ENCODE results near the gene CDH5.
A peak's percentile ranks its signal among the peaks of the same experiment; 100 is the strongest.

The CDH5 gene

DNA sequence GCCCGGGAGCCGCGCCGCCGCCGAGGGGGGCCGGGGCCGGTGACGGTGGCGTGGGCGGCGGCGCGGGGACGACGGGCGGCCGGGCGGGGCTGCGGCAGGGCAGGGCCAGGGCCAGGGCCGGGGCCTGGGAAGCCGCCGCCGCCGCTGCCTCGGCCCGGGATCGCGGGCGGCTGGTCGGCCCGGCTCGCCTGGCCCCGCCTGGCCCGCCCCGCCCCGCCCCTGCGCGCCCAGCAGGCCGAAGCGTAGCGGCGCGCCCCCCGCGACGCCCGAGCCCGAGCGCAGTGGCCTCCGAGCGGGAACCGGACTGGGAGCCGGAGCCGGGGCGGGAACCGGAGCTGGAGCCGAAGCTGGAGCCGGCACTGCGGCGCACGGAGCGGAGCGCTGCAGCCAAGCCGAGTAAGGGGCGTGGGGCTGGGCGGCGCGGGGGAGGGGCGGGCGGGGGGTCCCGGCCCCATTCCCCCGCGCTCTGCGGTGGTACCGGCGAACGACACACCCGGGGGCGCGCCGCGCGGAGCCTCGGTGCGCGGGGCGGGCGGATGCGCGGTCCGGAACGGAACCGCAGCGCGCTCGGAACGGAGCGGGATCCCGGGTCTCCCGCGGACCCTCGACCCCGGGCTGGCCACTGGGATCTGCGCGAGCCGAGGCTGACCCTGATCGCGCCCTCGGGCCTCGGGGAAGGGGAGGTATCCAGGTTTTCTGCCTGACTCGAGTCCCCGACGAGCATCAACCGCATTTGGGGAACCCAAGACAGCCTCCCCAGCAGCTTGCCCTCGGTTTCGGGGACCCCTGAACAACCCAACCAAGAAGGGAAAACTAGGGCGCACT, 60.8 kb downstream of the CDH5 start, which contains the start of gene BEAN1:
Gene BEAN1 (plus strand): TSS at position 260 of the 825 bp plus-strand sequence. CDS start 10,382 bp downstream, outside the sequence.
- H3K4me3 Mint-ChIP-seq, result peak within 1 kb of the TSS; percentile 52
- H3K27me3 Mint-ChIP-seq, result peaks cover 38% of the 10 kb centered on the region
- no peak within 1 kb of the TSS for H3K27ac Mint-ChIP-seq
- H3K4me1 Mint-ChIP-seq, result no peaks in the 10 kb centered on the region
- H3K36me3 Mint-ChIP-seq, result no peaks in the 10 kb centered on the region
- H3K9me3 Mint-ChIP-seq, result no peaks in the 10 kb centered on the region

DNA sequence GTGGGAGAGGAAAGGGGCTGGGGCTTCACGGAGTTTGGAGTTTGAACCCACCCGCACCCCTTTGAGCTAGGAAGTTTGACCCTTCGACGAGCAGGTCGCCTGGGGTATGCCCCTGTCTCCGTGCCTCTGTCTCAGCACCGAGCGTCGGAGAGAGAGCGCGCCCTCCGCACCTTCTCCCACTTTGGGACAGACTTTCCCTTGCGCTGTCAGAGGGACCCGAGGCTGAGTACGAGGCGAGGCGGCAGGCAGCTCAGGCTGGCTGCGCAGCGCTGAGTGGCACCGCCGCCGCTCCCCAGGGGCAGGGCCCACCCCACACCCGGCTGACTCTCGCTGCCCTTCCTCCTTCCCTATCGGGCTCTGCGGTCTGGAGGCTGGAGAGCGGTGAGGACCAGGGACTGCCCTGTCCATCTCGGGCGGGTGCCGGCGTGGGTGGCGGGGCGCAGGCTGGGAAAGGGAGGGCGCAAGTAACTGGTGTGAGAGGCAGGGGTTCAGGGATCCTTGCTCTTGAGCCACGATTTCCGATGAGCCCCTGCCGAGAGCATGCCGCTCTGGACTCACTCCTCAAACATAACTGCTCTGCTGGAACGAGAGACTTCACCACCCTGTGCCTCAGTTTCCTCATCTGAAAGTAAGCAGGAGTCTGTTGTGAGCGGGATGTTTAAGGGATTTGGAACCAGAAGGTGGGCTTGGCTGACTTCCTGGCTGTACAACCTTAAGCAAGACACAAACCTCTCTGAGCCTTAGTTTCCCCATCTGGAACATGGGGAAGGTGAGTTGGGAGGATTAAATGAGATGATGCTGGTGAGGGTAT, 61.6 kb downstream of the CDH5 start:
- Mint-ChIP-seq H3K27me3 (peaks cover 41% of the 10 kb centered on the region), H3K27ac (no peak overlapping the region), H3K4me1 (no peaks in the 10 kb centered on the region), H3K4me3 (peak overlapping the region; percentile 52), H3K36me3 (no peaks in the 10 kb centered on the region), H3K9me3 (no peaks in the 10 kb centered on the region)

DNA sequence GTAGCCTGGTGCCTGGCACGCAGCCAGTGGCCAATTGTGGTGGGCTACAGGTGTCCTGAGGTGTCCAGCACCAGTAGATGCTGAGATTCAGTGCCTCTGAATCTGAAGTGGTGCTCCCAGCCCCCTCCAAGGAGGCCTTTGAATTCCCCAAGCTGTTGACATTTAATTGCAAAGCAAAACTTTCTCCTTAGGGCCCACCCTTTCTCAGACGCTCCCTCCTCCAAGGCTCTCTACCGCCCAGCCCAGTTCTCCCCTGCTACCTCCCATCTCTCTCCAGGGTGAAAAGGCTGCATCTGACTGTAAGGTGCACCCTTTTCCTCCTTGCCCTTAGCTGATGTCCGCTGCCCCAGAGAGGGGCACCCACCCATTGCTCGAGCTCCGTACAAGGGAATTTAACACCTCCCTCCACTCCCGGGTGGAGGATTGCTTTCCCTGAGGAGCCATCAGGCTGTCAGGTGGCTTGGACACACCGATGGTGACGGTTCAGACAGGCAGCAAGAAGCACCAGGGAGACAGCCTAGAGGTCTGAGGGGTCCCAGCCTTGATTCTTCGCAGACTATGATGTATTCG, 62.3 kb downstream of the CDH5 start:
- H3K27me3 Mint-ChIP-seq, result peaks cover 43% of the 10 kb centered on the region
- no peaks in the 10 kb centered on the region for H3K36me3 Mint-ChIP-seq
- H3K27ac Mint-ChIP-seq, result no peak overlapping the region
- H3K9me3 Mint-ChIP-seq, result no peaks in the 10 kb centered on the region
- H3K4me3 Mint-ChIP-seq, result peak overlapping the region; percentile 35
- no peaks in the 10 kb centered on the region for H3K4me1 Mint-ChIP-seq

DNA sequence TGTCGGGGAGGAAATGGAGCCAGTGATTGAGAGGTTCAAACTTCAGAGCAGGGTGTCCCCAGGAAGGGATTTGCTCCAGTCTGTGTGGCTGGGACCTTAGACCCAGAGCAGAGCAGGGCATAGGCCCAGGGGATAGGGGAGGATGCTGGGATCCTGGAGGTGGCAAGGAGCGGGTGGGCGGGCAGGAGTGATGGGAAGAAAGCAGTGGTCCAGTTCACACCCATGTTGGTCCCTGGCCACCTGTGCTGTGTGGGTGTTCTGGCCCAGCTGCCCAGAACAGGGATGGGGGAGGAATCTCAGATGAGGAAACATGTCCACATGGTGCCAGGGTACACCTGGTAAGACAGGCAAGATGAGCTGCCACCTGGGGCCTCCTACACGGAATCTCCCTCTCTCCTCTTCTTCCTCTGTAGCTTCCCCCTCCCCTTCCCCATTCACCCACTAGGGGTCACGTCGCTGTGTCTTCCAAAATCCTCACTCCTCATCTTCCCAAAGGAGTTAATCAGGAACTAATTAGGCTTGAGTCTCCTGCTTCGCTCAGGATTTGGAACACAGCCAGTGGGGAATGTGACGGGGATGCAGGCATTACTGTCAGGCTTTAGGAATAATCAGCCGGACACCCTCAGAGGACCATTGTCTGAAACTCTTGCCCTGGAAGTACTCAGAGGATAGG, 62.9 kb downstream of the CDH5 start:
- Mint-ChIP-seq H3K27ac (no peak overlapping the region), H3K9me3 (no peaks in the 10 kb centered on the region), H3K27me3 (peaks cover 42% of the 10 kb centered on the region), H3K4me1 (no peaks in the 10 kb centered on the region), H3K4me3 (no peak overlapping the region), H3K36me3 (no peaks in the 10 kb centered on the region)

DNA sequence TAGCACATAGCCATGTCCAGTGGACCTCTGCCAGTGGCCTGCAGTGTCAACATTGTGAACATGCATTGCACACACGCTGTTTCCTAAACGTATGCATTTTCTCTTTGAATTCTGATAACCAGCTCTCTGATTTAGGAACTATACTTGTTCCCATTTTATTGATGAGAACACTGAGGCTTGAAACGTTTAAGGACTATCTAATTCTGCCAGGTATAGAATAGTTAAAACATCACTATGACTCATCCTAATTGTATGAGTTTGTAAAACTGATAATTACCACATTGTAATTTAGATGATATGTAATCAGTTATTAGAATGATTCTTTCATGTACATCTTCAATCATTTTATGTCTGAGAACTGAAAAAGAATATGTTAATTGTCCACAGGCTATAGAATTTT, 63.7 kb downstream of the CDH5 start:
- Mint-ChIP-seq H3K27ac (no peak overlapping the region), H3K4me3 (no peak overlapping the region), H3K4me1 (no peaks in the 10 kb centered on the region), H3K9me3 (no peaks in the 10 kb centered on the region), H3K36me3 (no peaks in the 10 kb centered on the region), H3K27me3 (peaks cover 37% of the 10 kb centered on the region)

DNA sequence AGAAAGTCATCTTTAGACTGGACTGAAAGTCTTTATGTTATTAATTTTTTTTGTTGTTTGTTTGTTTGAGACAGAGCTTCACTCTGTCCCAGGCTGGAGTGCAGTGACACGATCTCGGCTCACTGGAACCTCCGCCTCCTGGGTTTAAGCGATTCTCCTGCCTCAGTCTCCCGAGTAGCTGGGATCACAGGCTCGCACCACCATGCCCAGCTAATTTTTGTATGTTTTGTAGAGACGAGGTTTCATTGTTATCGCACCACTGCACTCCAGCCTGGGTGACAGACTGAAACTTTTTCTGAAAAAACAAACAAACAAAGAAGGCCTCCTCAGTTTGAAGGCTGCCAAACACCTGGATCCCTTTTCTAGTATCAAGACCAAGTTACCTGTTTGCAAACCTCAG, 65.3 kb downstream of the CDH5 start:
- Mint-ChIP-seq H3K36me3 (no peaks in the 10 kb centered on the region), H3K4me1 (no peaks in the 10 kb centered on the region), H3K9me3 (no peaks in the 10 kb centered on the region), H3K27ac (no peak overlapping the region), H3K27me3 (peaks cover 29% of the 10 kb centered on the region), H3K4me3 (no peak overlapping the region)

DNA sequence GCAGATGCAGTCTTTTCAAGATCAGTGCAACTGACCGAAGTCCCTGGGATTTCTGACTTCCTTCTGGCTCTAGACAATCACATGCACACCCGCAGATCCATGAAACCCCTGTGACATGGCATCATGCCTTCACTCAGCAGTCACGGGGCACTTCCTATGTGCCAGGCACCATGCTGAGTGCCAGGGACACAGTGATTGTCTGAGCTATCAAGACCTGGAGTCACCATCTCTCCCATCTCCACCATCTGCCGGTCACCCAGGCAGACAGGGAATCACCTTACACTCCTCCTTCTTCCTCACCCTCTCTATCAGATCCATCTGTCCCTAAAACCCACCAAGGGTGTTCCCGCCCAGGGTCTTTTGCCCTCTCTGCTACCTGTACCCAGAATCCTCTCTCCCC, 65.9 kb downstream of the CDH5 start:
- H3K36me3 Mint-ChIP-seq, result no peaks in the 10 kb centered on the region
- no peak overlapping the region for H3K27ac Mint-ChIP-seq
- H3K4me3 Mint-ChIP-seq, result no peak overlapping the region
- peaks cover 29% of the 10 kb centered on the region for H3K27me3 Mint-ChIP-seq
- no peaks in the 10 kb centered on the region for H3K9me3 Mint-ChIP-seq
- H3K4me1 Mint-ChIP-seq, result no peaks in the 10 kb centered on the region

DNA sequence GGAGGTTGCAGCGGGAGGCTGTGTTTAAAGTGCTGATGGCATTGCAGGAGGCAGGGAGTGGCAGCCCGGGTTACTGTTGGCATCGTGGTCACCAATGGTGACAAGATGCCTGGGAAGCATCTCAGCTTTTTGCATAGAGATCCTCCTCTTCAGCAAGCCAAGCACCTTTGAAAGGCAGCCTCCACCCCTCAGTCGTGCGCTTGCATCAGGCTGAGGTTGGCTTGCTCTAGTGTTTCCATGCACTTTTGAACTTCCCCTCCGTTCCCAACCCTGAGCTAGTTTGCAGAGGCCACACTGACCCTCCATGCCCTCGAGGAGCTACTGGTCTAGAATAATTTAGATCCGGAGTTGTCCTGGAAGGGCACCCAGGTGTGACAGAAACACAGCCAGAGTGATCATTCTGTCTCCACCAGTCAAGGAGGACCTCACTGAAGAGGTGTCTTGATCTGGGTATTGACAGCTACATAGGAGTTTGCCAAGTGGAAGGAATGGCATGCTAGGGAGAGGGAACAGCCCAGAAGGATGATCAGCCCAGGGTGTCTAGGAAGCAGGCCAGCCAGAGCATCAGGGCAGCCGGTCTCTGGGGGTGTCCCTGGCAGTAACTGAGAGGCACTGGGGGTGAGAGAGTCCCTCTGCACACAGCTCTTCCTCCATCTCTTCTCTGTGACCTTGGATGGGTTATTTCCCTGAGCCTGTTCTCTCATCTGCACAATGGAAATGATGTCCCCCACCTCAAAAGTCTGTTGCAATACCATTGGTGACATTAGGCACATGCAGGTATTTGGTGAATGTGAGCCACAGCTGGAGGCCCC, 68.3 kb downstream of the CDH5 start:
- peaks cover 15% of the 10 kb centered on the region for H3K27me3 Mint-ChIP-seq
- no peaks in the 10 kb centered on the region for H3K36me3 Mint-ChIP-seq

DNA sequence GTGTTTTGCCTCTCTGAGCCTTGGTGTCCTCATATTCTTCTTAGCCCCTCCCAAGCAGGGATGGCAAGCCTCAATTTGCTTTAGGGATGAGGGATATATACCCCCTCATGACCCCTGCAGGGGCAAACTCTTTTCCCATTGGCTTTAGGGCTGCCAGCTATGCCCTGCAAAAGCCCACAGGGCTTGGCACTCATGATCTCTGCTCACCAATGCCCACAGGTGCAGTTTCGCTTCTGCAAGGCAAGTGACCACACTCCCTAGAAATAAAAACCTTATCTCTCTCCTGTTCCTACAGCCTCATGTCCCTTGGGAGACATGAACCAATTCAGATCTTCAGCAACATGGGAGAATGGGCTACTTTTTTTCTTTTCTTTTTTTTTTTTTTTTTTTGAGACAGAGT, 69.4 kb downstream of the CDH5 start:
- Mint-ChIP-seq H3K36me3 (peaks cover 2% of the 10 kb centered on the region), H3K27ac (no peak overlapping the region), H3K27me3 (peaks cover 10% of the 10 kb centered on the region), H3K9me3 (no peaks in the 10 kb centered on the region), H3K4me1 (no peaks in the 10 kb centered on the region), H3K4me3 (no peak overlapping the region)

More for the DNA sequence above, 68.3 kb downstream of the CDH5 start:
- H3K4me1 Mint-ChIP-seq, result no peaks in the 10 kb centered on the region
- H3K4me3 Mint-ChIP-seq, result no peak overlapping the region
- H3K9me3 Mint-ChIP-seq, result no peaks in the 10 kb centered on the region
- no peak overlapping the region for H3K27ac Mint-ChIP-seq

DNA sequence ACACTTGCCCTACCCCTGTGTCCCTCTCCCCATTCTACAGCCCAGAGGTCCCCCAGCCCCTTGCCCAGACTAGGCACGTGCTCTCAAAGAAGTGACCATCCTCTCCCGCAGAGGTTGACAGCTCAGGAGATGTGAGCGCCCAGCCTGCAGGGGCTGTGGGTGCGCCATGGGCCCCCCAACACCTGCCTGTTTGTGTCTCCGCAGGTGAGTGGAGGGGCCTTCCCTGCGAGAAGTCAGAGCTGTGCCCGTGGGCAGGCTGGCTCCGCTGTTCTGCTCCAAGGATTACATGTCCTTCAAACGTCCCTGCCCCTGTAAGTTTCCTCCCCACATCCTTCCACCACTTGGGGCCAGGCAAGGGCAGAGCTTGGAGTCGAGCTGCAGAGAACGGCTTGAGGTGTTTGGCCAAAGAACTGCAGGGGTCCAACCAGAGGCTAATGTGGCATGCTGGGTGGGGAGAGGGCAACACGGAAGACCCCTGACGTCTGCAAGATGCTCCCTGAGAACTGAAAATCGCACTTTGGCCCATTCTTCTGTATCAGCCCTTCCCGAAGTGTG, 71.0 kb downstream of the CDH5 start:
- Mint-ChIP-seq H3K4me3 (no peak overlapping the region), H3K27ac (no peak overlapping the region), H3K36me3 (peaks cover 2% of the 10 kb centered on the region), H3K27me3 (peaks cover 8% of the 10 kb centered on the region), H3K9me3 (no peaks in the 10 kb centered on the region), H3K4me1 (no peaks in the 10 kb centered on the region)

DNA sequence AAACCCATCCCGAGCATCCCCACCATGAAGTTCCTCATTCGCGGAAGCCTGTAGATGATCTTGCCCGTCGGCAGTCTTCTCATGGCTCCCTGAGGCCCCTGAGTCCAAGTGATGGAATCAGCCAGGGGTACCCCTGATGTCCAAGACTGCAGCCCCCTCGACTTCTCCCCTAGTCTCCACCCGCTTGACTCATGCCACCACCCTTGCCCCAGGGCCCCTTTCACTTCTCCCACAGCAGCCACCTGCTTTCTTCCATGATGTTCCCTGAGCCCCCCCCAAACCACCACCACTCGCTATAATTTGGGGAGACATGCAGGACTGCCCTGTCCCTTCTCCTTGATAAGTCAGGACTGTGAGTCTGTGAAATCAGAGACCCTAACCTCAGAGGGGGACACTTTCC, 72.0 kb downstream of the CDH5 start:
- Mint-ChIP-seq H3K36me3 (peaks cover 2% of the 10 kb centered on the region), H3K27me3 (peaks cover 4% of the 10 kb centered on the region), H3K4me1 (no peaks in the 10 kb centered on the region), H3K27ac (no peak overlapping the region), H3K4me3 (no peak overlapping the region), H3K9me3 (no peaks in the 10 kb centered on the region)

DNA sequence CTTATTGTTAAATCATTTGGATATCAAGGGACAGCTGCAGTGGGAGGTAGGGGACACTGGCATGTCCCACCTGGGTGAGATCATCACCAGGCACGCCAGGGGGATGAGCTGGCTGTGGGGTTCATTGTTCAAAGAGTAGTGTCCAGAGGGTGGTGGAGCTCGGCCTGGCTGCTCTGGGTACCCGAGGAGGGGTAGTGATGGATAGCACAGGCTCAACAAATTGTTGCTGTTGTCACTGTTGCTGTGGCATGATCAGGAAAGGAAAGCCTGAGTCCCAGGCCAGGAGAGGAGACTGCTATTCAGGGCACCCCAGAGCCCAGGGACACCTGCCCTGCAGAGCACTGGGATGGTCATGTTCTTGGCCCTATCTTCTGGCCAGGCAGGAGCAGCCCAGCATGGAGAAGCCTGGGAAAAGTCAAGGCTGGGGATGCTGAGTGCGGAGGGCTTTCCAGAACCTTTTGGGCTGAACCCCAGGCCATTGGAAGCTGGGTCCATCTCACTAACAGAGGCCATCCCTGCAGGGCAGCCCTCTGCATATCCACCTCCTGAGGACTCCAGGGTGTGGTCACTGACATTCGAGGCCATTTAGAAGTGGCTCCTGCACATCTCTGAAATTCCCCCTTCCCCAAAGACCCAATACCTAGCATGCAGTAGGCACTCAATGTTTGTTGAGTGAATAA, 72.7 kb downstream of the CDH5 start:
- Mint-ChIP-seq H3K4me1 (no peaks in the 10 kb centered on the region), H3K36me3 (peaks cover 2% of the 10 kb centered on the region), H3K9me3 (no peaks in the 10 kb centered on the region), H3K27ac (no peak overlapping the region), H3K27me3 (peaks cover 4% of the 10 kb centered on the region), H3K4me3 (no peak overlapping the region)

DNA sequence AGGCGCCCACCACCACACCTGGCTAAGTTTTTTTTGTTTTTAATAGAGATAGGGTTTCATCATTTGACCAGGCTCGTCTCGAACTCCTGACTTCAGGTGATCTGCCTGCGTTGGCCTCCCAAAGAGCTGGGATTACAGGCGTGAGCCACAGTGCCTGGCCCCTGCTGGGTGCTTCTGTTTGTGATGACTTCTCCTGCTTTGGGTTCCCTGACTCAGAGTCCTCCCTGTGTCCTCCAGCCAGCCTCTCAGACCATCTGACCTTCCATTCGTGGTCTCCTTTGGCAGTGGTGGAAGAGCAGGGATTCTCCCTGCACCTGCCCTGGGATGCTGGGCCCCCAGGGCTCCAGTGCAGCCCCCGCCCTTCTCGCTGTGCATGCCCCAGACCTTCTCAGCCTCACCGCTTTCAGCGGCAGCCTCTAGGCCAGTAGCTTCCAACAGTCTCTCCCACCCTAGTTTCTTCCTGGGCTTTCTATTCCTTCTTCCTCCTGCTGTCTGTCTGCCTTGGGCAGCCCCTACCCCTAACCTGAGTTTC, 73.8 kb downstream of the CDH5 start:
- Mint-ChIP-seq H3K9me3 (no peaks in the 10 kb centered on the region), H3K36me3 (peaks cover 2% of the 10 kb centered on the region), H3K4me3 (no peak overlapping the region), H3K27ac (no peak overlapping the region), H3K27me3 (peaks cover 4% of the 10 kb centered on the region), H3K4me1 (no peaks in the 10 kb centered on the region)

DNA sequence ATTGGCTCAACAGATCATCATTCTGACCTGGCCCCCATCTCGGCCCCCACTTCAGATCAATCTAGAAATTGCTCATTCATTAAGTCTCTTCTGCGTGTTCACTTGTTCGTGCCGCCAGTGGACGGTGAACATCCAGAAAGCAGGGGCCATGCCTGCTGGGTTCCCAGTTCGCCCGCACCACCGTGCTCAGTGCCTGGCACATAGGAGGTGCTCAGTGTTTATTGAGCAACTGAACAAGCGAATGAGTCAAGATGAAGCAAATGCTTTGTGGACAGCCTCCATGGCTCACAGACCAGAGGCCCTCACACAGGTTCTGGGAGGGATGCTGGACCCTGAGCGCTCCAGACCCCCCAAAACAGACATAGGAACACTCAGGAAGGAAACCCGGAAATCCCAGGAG, 74.5 kb downstream of the CDH5 start:
- no peaks in the 10 kb centered on the region for H3K4me1 Mint-ChIP-seq
- no peak overlapping the region for H3K4me3 Mint-ChIP-seq
- no peak overlapping the region for H3K27ac Mint-ChIP-seq
- H3K36me3 Mint-ChIP-seq, result peaks cover 2% of the 10 kb centered on the region
- peaks cover 6% of the 10 kb centered on the region for H3K27me3 Mint-ChIP-seq
- no peaks in the 10 kb centered on the region for H3K9me3 Mint-ChIP-seq
